Body of pancreas (tissue), 4 donors: ENCODE data around the gene TBC1D20.

ENCODE experiments used
- CTCF ChIP-seq, 7 experiments: fragments of 450-650 bp in 4 of 7; fragments of 200-600 bp in 3 of 7; sonication (generic) in 3 of 7; IDR thresholded peaks; one replicate each; pipeline ENCODE4 v1.5.1; 2016 to 2019; ENCODE audit warnings: antibody characterized with exemption in 7 of 7
- POLR2A ChIP-seq, 3 donors: fragments of 450-650 bp; IDR thresholded peaks; one replicate each; pipeline ENCODE4 v1.6.1; 2016; ENCODE audit warnings: antibody characterized with exemption in 3 of 3, mild to moderate bottlenecking in 2 of 3

DNA sequence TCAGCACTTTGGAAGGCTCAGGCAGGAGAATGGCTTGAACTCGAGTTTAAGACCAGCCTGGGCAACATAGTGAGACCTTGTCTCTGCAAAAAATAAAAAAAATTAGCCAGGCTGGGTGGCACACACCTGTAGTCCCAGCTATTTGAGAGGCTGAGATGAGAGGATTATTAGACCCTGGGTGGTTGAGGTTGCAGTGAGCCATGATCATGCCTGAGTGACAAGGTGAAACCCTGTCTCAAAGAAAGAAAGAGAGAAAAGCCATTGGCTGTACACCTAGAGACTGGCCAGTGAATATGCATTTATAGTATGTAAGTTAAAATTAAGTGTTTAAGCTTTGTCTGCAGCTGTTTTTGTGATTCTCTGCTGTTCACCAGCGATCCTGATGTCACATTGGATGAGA is 48.2 kb downstream of the TBC1D20 start:
- no peak for TF ChIP-seq CTCF (IDR thresholded peaks at IDR 0.05)
- no peak for TF ChIP-seq POLR2A (IDR thresholded peaks at IDR 0.05)
